Neural crest cell (in vitro differentiated cells): ENCODE results near the gene RABGAP1L. TPM values are rescaled to one million over a fixed set of nuclear protein-coding genes. Genes with fewer than 3 reads are reported as not detected.

Experiments
- DNase-seq: peaks from one replicate; pipeline ENCODE4 v3.0.0; 2021; ENCODE audit warnings: low read depth, mixed read lengths, low spot score
- H3K27ac Mint-ChIP-seq: one replicate; pipeline ENCODE4 v1.8.0; 2021; ENCODE audit warnings: mild to moderate bottlenecking, mixed read lengths; ENCODE audit not compliant: unreplicated experiment
- H3K27me3 Mint-ChIP-seq: 2 replicates; pipeline ENCODE4 v1.8.0; 2021; ENCODE audit warnings: low read depth, mild to moderate bottlenecking, mixed read lengths
- H3K36me3 Mint-ChIP-seq: 2 replicates; pipeline ENCODE4 v1.8.0; 2021; ENCODE audit warnings: low read depth, mild to moderate bottlenecking, mixed read lengths
- H3K4me1 Mint-ChIP-seq: 2 replicates; pipeline ENCODE4 v1.8.0; 2021; ENCODE audit warnings: mixed read lengths
- H3K4me3 Mint-ChIP-seq: one replicate; pipeline ENCODE4 v1.8.0; 2021; ENCODE audit warnings: mild to moderate bottlenecking, mixed read lengths
- H3K9me3 Mint-ChIP-seq: 2 replicates; pipeline ENCODE4 v1.8.0; 2021; ENCODE audit warnings: mixed read lengths
- CTCF ChIP-seq: fragments of 200-600 bp; sonication (generic); conservative IDR thresholded peaks from 2 replicates; pipeline ENCODE4 v1.5.0; 2021; ENCODE audit warnings: antibody characterized with exemption, mild to moderate bottlenecking
- total RNA-seq: library from RNA; stranded (reverse); gene quantifications from 2 replicates; pipeline ENCODE4 v1.2.1, GENCODE V29; 2021

RABGAP1L gene
- total RNA-seq, 1 donor from 2014 or later: 25.6 TPM

GRCh38 chr1:174794861-174795260 is 635.5 kb downstream of the RABGAP1L start:
- H3K4me3 Mint-ChIP-seq: no peak overlapping the region
- TF ChIP-seq CTCF: no peak
- no peaks in the 10 kb centered on the region for H3K27me3 Mint-ChIP-seq
- no peak overlapping the region for H3K27ac Mint-ChIP-seq
- DNase-seq: no peak
- no peaks in the 10 kb centered on the region for H3K36me3 Mint-ChIP-seq
- no peaks in the 10 kb centered on the region for H3K4me1 Mint-ChIP-seq
- no peaks in the 10 kb centered on the region for H3K9me3 Mint-ChIP-seq

- Mint-ChIP-seq H3K9me3 (no peaks in the 10 kb centered on the region), H3K27ac (no peak overlapping the region), H3K27me3 (no peaks in the 10 kb centered on the region), H3K4me3 (no peak overlapping the region), H3K36me3 (no peaks in the 10 kb centered on the region), H3K4me1 (no peaks in the 10 kb centered on the region)
- no peak for TF ChIP-seq CTCF
- no peak for DNase-seq
Observed at GRCh38 chr1:174795806-174796205, 636.5 kb downstream of the RABGAP1L start.

GRCh38 chr1:174797398-174797797 is 638.1 kb downstream of the RABGAP1L start:
- no peak overlapping the region for H3K4me3 Mint-ChIP-seq
- no peak for TF ChIP-seq CTCF
- no peaks in the 10 kb centered on the region for H3K27me3 Mint-ChIP-seq
- no peaks in the 10 kb centered on the region for H3K4me1 Mint-ChIP-seq
- H3K36me3 Mint-ChIP-seq: no peaks in the 10 kb centered on the region
- no peaks in the 10 kb centered on the region for H3K9me3 Mint-ChIP-seq
- no peak overlapping the region for H3K27ac Mint-ChIP-seq
- DNase-seq: no peak

GRCh38 chr1:174799136-174799479 is 639.8 kb downstream of the RABGAP1L start:
- H3K9me3 Mint-ChIP-seq: no peaks in the 10 kb centered on the region
- H3K27ac Mint-ChIP-seq: no peak overlapping the region
- H3K4me3 Mint-ChIP-seq: no peak overlapping the region
- H3K36me3 Mint-ChIP-seq: no peaks in the 10 kb centered on the region
- no peak for TF ChIP-seq CTCF
- DNase-seq: no peak
- H3K27me3 Mint-ChIP-seq: no peaks in the 10 kb centered on the region
- H3K4me1 Mint-ChIP-seq: no peaks in the 10 kb centered on the region

GRCh38 chr1:174800216-174800851 is 641.0 kb downstream of the RABGAP1L start:
- Mint-ChIP-seq H3K4me3 (no peak overlapping the region), H3K36me3 (no peaks in the 10 kb centered on the region), H3K9me3 (no peaks in the 10 kb centered on the region), H3K27ac (no peak overlapping the region), H3K4me1 (no peaks in the 10 kb centered on the region), H3K27me3 (no peaks in the 10 kb centered on the region)
- no peak for DNase-seq
- no peak for TF ChIP-seq CTCF
